SHP77 treated with DMSO at 0.1 percent for 48 hours (cell line): ENCODE data around the gene TBC1D4.
A peak's percentile ranks its signal among the peaks of the same experiment; 100 is the strongest.
"Not testable (repeated sequence)": the region's sequence is repeated elsewhere in the genome, so short reads cannot be mapped to it uniquely, and the experiment has no call there.

Source experiments
- DNase-seq: peaks from one replicate; lab custom pipeline; 2025; lab: John Stamatoyannopoulos, UW

TBC1D4 gene

DNA sequence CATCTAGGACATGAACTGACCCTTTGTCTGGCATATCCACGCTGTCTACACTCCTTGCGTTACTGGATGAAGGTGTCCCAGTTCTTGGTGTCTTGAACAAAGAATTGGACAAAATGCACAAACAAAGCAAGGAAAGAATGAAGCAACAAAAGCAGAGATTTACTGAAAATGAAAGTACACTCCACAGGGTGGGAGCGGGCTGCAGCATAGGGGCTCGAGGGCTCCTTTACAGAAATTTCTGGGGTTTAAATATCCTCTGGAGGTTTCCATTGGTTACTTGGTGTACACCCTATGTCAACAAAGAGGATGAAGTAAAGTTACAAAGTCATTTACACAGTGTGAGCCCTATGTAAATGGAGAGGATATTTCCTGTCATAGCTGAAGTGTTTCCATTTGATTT is 208.3 kb downstream of the TBC1D4 start:
- DNase-seq = not testable (repeated sequence)

DNA sequence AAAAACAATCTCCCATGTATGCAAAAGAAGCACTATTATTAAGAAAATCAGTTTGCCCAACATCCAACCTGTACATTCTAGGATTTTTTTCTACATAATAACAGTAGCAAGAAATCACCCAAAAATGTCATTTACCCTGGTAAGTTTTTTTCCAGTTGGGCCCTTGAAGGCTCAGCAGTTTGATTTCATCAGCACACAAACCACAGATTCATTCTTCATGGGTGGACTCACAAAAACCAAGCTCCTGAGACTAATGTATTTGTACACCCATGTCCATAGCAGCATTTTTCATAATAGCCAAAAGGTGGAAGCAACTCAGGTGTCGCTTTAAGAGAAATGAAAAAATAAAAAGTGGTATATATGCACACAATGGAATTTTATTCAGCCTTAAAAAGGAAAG is 210.1 kb downstream of the TBC1D4 start:
- DNase-seq = no peak

DNA sequence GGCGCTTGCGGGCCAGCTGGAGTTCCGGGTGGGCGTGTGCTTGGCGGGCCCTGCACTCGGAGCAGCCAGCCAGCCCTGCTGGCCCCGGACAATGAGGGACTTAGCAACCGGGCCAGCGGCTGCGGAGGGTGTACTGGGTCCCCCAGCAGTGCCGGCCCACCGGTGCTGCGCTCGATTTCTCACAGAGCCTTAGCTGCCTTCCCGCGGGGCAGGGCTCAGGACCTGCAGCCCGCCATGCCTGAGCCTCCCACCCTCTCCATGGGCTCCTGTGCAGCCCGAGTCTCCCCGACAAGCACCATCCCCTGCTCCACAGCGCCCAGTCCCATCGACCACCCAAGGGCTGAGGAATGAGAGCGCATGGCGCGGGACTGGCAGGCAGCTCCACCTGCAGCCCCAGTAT is 213.5 kb downstream of the TBC1D4 start:
- DNase-seq = not testable (repeated sequence)

DNA sequence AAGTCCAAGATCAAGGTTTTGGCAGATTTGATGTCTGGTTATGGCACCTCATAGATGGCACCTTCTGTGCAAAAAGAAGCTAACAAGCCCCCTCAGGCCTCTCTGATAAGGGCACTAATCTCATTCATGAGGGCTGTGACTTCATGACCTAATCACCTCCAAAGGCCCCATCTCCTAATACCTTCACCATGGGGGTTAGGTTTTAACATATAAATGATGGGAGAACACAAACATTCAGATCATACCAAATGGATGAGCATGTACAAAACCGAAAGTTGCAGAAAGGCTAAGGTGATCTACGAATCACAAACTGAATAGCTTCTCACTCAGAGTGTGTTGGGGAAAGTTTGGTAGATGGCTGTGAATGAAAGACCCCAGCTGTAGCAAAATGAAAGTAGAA is 217.4 kb downstream of the TBC1D4 start:
- DNase-seq = no peak

DNA sequence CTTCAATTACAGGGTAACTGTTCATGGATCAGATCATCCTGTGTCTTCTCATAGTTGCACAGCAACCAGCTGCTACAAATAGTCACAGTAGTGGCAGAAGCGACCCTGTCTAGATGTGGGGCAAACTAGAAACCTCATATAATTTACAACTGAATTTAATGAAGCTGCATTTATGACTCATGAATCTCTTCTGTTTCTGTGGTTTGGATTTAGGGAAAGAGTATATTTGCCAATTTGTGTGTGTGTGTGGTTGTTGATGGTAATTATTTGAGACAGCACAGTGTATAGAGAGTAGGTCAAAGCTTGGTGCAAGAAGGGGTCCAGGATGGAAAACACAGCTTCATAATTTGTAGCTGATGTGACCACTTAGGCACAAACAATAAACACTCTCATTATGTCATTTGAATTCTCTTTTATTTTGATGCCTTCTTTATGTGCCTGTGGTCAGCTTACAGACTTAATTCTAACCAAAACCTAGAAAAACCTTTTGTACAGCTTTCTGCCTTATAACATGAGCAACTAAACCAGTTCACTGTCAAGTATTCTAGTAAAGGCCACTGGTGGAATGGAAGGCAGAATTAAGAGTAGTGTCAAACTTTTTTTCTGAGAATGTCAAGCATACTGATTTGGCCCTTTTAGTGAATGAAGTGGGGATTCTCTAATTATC is 218.1 kb downstream of the TBC1D4 start:
- no peak for DNase-seq

DNA sequence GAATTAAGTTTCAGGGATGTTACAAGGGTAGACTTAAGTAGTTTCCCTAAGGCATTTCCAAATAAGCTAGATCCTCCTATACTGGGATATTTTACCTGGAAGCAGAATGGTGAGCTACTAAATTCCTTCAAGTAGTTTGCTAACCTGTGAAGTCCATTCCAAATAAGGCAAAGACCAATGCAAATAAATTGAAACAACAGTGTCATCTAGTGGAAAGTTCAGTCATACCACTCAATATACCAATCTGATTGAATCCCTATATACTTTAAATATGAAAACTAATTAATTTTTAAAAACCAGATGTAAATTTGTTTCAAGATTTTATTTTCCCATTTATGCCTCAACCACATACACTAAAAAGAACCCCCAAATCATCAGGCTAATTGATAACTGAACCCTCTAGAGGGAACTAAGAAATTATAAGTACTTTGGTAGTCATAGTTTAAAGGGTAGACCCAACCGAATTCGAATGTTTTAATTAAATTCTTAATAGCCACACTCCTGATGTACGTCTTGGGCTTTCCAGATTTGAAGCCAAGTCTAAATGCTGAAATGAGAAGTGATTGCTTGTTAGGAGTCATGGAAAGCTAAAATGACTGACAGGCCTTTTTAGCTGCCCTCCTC is 223.7 kb downstream of the TBC1D4 start:
- DNase-seq = peak; percentile 37

DNA sequence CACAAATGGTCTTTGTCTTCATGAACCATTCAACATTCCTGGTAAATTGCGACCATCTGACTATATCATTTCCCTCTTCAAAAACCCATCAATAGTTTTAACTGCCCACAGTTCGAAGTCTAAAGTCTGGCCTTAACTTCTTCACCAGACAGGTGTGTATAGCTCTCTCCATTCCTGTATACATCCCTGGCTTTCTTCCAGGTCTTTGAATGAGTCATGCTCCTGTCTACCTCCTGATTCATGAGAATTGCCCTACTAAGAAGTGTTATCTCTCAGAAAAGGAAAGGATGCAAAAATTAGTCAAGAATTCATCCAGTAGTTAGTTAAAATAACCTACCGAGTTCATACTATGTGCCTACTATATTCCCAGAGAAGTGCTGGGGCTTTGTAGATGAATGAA is 225.0 kb downstream of the TBC1D4 start:
- no peak for DNase-seq

DNA sequence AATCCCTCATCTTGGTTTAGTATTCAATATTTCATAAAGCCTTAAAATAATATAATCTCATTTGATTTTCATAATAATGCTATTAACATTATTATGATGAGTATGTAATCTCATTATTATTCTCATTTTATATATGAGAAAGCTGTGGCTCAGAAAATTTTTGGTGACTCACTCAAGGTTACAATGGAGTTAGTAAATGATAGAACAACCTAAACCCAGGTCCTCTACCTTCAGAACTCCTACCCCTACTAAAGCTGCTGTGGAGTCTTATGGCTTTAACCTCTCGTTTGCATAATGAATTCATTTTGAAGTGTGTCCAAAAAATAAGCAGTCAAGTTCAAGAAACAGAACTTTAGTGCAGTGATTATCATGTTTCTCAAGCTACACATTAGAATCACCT is 226.3 kb downstream of the TBC1D4 start:
- DNase-seq = no peak

DNA sequence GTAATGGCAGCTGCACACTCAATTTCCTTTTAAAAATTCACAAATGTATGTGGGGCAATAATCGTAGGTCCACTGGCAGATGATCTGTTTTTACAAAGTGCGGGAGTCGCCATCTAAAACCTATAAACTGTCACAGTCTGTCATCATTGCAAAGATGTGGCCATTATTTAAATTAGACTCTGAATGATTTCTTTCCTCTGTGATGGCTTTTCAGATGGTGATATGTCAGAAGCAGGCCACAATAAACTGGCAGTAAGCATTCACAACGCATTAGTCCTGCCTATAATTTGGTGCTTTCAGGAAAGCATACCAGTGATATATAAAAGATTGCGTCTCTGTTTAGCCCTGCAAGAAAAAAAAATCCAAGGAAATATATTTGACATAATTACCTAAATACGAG is 226.8 kb downstream of the TBC1D4 start:
- DNase-seq = no peak

DNA sequence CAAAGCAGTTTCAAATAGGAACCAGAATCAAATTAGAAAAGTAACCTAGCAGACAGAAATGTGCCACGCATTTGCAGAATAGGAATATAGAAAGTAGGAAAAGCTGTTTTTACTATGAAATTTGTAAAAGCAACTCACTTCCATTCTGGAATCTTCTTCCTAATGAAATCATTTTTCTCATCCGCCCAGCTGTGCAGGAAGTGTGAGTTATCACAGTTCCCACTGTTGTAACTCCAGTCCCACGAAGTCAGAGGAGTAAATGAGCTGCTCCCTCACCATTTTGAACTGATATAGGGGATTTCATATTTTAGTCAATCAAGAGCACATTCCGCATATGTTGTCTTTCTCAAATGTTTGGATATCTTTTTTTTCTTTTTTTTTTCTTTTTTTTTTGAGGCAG is 230.8 kb downstream of the TBC1D4 start:
- DNase-seq = no peak

DNA sequence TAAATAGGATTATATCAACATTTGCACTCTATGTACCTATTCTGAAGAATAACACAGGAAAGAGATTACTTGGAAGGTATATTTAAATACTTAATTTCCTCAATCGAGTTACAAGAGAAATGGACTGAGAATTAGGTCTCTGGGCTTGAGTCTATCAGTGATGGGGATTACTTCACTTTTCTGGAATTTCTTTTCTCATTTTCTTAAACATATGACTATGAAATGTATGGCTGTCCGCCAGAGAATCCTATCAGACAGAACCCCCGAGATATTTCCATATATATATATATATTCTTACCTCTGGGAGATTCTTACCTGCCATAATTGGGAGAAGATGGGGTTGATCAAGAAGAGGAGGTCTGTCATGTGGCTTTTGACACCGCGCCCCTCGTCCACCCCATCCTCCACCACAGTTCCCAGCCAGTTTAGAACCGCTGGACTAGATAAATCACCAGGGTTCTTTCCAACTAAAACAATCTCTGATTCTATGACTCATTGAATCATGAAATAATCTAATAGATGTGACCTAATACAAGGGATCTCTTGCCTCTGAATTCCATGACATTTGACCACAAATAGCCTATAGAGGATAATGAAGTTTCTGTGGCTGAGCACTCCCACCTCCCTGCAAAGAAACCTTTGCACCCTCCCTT is 231.3 kb downstream of the TBC1D4 start:
- DNase-seq = no peak

DNA sequence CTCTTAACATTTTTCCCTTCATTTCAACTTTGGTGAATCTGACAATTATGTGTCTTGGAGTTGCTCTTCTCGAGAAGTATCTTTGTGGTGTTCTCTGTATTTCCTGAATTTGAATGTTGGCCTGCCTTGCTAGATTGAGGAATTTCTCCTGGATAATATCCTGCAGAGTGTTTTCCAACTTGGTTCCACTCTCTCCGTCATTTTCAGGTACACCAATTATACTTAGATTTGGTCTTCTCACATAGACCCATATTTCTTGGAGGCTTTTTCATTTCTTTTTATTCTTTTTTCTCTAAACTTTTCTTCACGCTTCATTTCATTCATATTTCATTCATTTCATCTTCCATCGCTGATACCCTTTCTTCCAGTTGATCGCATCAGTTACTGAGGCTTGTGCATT is 236.4 kb downstream of the TBC1D4 start:
- not testable (repeated sequence) for DNase-seq

DNA sequence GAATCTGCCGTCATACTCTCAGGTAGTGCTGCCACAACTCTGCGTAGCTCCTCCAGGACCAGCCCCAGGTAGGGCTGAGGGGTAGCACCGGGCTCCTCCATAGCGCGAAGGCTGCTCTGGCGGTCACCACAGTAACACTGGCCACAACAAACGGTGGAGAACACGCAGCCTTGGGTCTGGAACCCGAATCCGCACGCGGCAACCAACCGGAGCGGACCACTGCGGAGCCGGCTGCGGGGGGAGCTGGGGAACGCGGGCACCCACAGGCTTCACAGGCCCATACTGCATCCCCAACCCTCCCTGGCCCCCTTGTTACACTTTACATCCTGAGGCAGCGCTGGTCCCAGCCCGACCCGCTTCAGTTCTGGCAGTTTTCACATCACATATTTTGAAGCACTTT is 241.7 kb downstream of the TBC1D4 start:
- not testable (repeated sequence) for DNase-seq

DNA sequence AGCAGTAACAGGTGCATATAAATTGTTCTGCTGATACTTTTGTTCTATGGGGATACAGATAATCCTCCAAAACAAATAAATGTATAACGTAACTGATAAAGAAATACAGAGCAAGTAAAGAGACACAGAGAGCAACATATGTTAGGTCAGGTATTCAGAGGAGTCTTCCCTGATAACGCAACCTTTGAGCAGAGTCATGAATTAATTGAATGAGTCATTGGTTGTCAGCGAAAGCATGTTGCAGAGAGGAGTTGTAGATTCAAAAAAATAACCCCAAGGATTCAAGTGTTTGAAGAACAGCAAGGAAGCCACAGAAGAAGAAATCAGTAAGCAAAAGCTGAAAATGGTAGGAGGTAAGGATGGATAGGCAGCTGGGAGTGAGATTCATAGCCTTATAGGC is 245.2 kb downstream of the TBC1D4 start:
- DNase-seq = no peak
